Activated CD8-positive, alpha-beta T cell treated with anti-CD3 and anti-CD28 coated beads for 36 hours (primary cell): Measurements from ENCODE around the gene ALAS1. TPM values are rescaled to one million over a fixed set of nuclear protein-coding genes. Genes with fewer than 3 reads are reported as not detected.
A peak's percentile ranks its signal among the peaks of the same experiment; 100 is the strongest.

Experiments
- ATAC-seq: fragments of 200-7000 bp; cut with Tn5 transposase; one replicate; pipeline ENCODE4 v1.10.0; 2021; ENCODE audit warnings: mild to moderate bottlenecking, moderate library complexity
- CTCF ChIA-PET: fragments of 350-600 bp; sonication (Branson Sonifier 250); formaldehyde crosslinking; loops from one replicate; lab custom pipeline; 2021; ENCODE audit warnings: antibody characterized with exemption; lab: Charles Lee
- POLR2A ChIA-PET: fragments of 350-600 bp; sonication (Branson Sonifier 250); formaldehyde crosslinking; loops from one replicate; lab custom pipeline; 2021; ENCODE audit warnings: antibody characterized with exemption; lab: Charles Lee
- DNase-seq: peaks from one replicate; pipeline ENCODE4 v3.0.0-alpha.2; 2020
- H3K27ac Mint-ChIP-seq: one replicate; pipeline ENCODE4 v1.8.0; 2021; ENCODE audit warnings: mild to moderate bottlenecking, mixed read lengths
- H3K27me3 Mint-ChIP-seq: one replicate; pipeline ENCODE4 v1.8.0; 2021; ENCODE audit warnings: mixed read lengths
- H3K36me3 Mint-ChIP-seq: one replicate; pipeline ENCODE4 v1.8.0; 2021; ENCODE audit warnings: low read depth, mixed read lengths
- H3K4me1 Mint-ChIP-seq: one replicate; pipeline ENCODE4 v1.8.0; 2021; ENCODE audit warnings: low read depth, mixed read lengths
- H3K4me3 Mint-ChIP-seq: one replicate; pipeline ENCODE4 v1.8.0; 2021; ENCODE audit warnings: mild to moderate bottlenecking, moderate library complexity, mixed read lengths
- H3K9me3 Mint-ChIP-seq: one replicate; pipeline ENCODE4 v1.8.0; 2021; ENCODE audit warnings: mixed read lengths
- CTCF ChIP-seq: fragments of 200-600 bp; IDR thresholded peaks from one replicate; pipeline ENCODE4 v1.8.0; 2022; ENCODE audit warnings: antibody characterized with exemption, mild to moderate bottlenecking
- intact Hi-C: fragments of 100-400 bp; cut with micrococcal nuclease; formaldehyde crosslinking; loops from one replicate; pipeline ENCODE4 v1.10.0; 2022
- total RNA-seq, 2 experiments: library from RNA; stranded (reverse); gene quantifications; one replicate each; pipeline ENCODE4 v1.2.3, GENCODE V29; 2021

The ALAS1 gene
- total RNA-seq, 2 experiments from 2014 or later, result 54.3 to 54.6 TPM

- Mint-ChIP-seq H3K4me3 (no peak overlapping the region), H3K27me3 (no peaks in the 10 kb centered on the region), H3K4me1 (peaks cover 35% of the 10 kb centered on the region)
These were observed 17.4 kb downstream of the ALAS1 start for GRCh38 chr3:52215351-52215750.

GRCh38 chr3:52216585-52217408 is 18.8 kb downstream of the ALAS1 start:
- no peaks in the 10 kb centered on the region for H3K27me3 Mint-ChIP-seq
- H3K4me3 Mint-ChIP-seq, result peak overlapping the region; percentile 70
- peaks cover 48% of the 10 kb centered on the region for H3K4me1 Mint-ChIP-seq
- H3K9me3 Mint-ChIP-seq, result no peaks in the 10 kb centered on the region
- DNase-seq (peak; percentile 57), ATAC-seq (peak; percentile 51)
- intact Hi-C loops, result no loop called here
- CTCF ChIA-PET, result interaction anchor here (0.7 to 11.9 kb wide), 8 partner anchors 8 to 164 kb away, joined by 3 to 223 read pairs (median 38); partner anchors contain the start of genes TLR9, TWF2 and WDR82
- peak overlapping the region; percentile 77 for H3K27ac Mint-ChIP-seq
- TF ChIP-seq CTCF, result no peak
- POLR2A ChIA-PET, result interaction anchor here (0.6 to 2.8 kb wide), 8 partner anchors 12 to 62 kb away, joined by 3 to 12 read pairs (median 4); partner anchors contain the start of genes PPM1M and WDR82
- H3K36me3 Mint-ChIP-seq, result peaks cover 33% of the 10 kb centered on the region

More at GRCh38 chr3:52215351-52215750, 17.4 kb downstream of the ALAS1 start:
- ChIA-PET CTCF (interaction anchor here (1.0 to 1.7 kb wide), 3 partner anchors 10 to 125 kb away, joined by 5 to 9 read pairs (median 6); partner anchors contain the start of gene WDR82), POLR2A (interaction anchor here (0.9 kb wide), 1 partner anchor 12 kb away, joined by 3 read pairs; no protein-coding TSS in a partner anchor)
- Mint-ChIP-seq H3K9me3 (no peaks in the 10 kb centered on the region), H3K36me3 (peaks cover 34% of the 10 kb centered on the region), H3K27ac (no peak overlapping the region)
- DNase-seq (no peak), ATAC-seq (no peak)
- intact Hi-C loops, result no loop called here
- TF ChIP-seq CTCF, result no peak

GRCh38 chr3:52217409-52217805 is 19.4 kb downstream of the ALAS1 start:
- peaks cover 54% of the 10 kb centered on the region for H3K4me1 Mint-ChIP-seq
- ATAC-seq (no peak), DNase-seq (no peak)
- peak overlapping the region; percentile 70 for H3K4me3 Mint-ChIP-seq
- peaks cover 27% of the 10 kb centered on the region for H3K36me3 Mint-ChIP-seq
- intact Hi-C loops, result no loop called here
- peak overlapping the region; percentile 77 for H3K27ac Mint-ChIP-seq
- POLR2A ChIA-PET, result interaction anchor here (0.6 to 2.8 kb wide), 6 partner anchors 13 to 61 kb away, joined by 3 to 12 read pairs (median 4); partner anchors contain the start of genes PPM1M and WDR82
- H3K9me3 Mint-ChIP-seq, result no peaks in the 10 kb centered on the region
- CTCF ChIA-PET, result interaction anchor here (0.7 to 11.9 kb wide), 8 partner anchors 8 to 163 kb away, joined by 3 to 223 read pairs (median 38); partner anchors contain the start of genes TLR9, TWF2 and WDR82
- no peaks in the 10 kb centered on the region for H3K27me3 Mint-ChIP-seq
- TF ChIP-seq CTCF, result no peak

- ATAC-seq (no peak), DNase-seq (no peak)
- peaks cover 60% of the 10 kb centered on the region for H3K4me1 Mint-ChIP-seq
- peak overlapping the region; percentile 70 for H3K4me3 Mint-ChIP-seq
- no peaks in the 10 kb centered on the region for H3K27me3 Mint-ChIP-seq
- H3K36me3 Mint-ChIP-seq, result peaks cover 23% of the 10 kb centered on the region
- peak overlapping the region; percentile 77 for H3K27ac Mint-ChIP-seq
- intact Hi-C loops, result no loop called here
- H3K9me3 Mint-ChIP-seq, result no peaks in the 10 kb centered on the region
- TF ChIP-seq CTCF, result no peak
- CTCF ChIA-PET, result interaction anchor here (1.6 to 11.9 kb wide), 5 partner anchors 9 to 120 kb away, joined by 6 to 223 read pairs (median 93); partner anchors contain the start of genes TWF2 and WDR82
- POLR2A ChIA-PET, result interaction anchor here (1.3 to 33.3 kb wide), 3 partner anchors 13 to 60 kb away, joined by 3 to 949 read pairs (median 12); partner anchors contain the start of genes GLYCTK and WDR82
These were observed 20.1 kb downstream of the ALAS1 start for GRCh38 chr3:52218026-52218425.
